ENCODE data around the gene PPFIBP2. TPM values are rescaled to one million over a fixed set of nuclear protein-coding genes. Genes with fewer than 3 reads are reported as not detected.

The PPFIBP2 gene
- total RNA-seq, 3 donors from 2014 or later: 2.6 to 5.4 (median 3.5) TPM

- peak; percentile 64 to 67 for ATAC-seq
- peaks cover 8% of the 10 kb centered on the region for H3K4me1 Mint-ChIP-seq (ENCODE audit: low read depth)
- no peak for DNase-seq
- no peaks in the 10 kb centered on the region for H3K9me3 Mint-ChIP-seq
- H3K36me3 Mint-ChIP-seq (ENCODE audit: insufficient read depth): no peaks in the 10 kb centered on the region
- H3K27me3 Mint-ChIP-seq (ENCODE audit: low read depth): peaks cover 55% of the 10 kb centered on the region
- H3K4me3 Mint-ChIP-seq: peak overlapping the region; percentile 62
These were observed 160.1 kb downstream of the PPFIBP2 start for GRCh38 chr11:7673724-7674434.

GRCh38 chr11:7675631-7676030, 161.8 kb downstream of the PPFIBP2 start:
- Mint-ChIP-seq H3K36me3 (ENCODE audit: insufficient read depth) (no peaks in the 10 kb centered on the region), H3K27me3 (ENCODE audit: low read depth) (peaks cover 66% of the 10 kb centered on the region), H3K4me1 (ENCODE audit: low read depth) (peaks cover 8% of the 10 kb centered on the region), H3K4me3 (no peak overlapping the region), H3K9me3 (no peaks in the 10 kb centered on the region)
- ATAC-seq: no peak
- DNase-seq: no peak

- H3K4me1 Mint-ChIP-seq (ENCODE audit: low read depth): peaks cover 8% of the 10 kb centered on the region
- H3K4me3 Mint-ChIP-seq: no peak overlapping the region
- DNase-seq (no peak), ATAC-seq (no peak)
- H3K27me3 Mint-ChIP-seq (ENCODE audit: low read depth): peaks cover 60% of the 10 kb centered on the region
- no peaks in the 10 kb centered on the region for H3K9me3 Mint-ChIP-seq
- H3K36me3 Mint-ChIP-seq (ENCODE audit: insufficient read depth): no peaks in the 10 kb centered on the region
These were observed 163.3 kb downstream of the PPFIBP2 start for GRCh38 chr11:7677071-7677470.

- ATAC-seq (no peak), DNase-seq (no peak)
- H3K36me3 Mint-ChIP-seq (ENCODE audit: insufficient read depth): no peaks in the 10 kb centered on the region
- no peaks in the 10 kb centered on the region for H3K9me3 Mint-ChIP-seq
- no peak overlapping the region for H3K4me3 Mint-ChIP-seq
- peaks cover 8% of the 10 kb centered on the region for H3K4me1 Mint-ChIP-seq (ENCODE audit: low read depth)
- peaks cover 53% of the 10 kb centered on the region for H3K27me3 Mint-ChIP-seq (ENCODE audit: low read depth)
These were observed 164.0 kb downstream of the PPFIBP2 start for GRCh38 chr11:7677796-7678201.

GRCh38 chr11:7683571-7683970, 169.8 kb downstream of the PPFIBP2 start:
- Mint-ChIP-seq H3K36me3 (ENCODE audit: insufficient read depth) (no peaks in the 10 kb centered on the region), H3K4me1 (ENCODE audit: low read depth) (no peaks in the 10 kb centered on the region), H3K9me3 (no peaks in the 10 kb centered on the region), H3K4me3 (no peak overlapping the region), H3K27me3 (ENCODE audit: low read depth) (peaks cover 21% of the 10 kb centered on the region)
- DNase-seq: no peak
- ATAC-seq: no peak

- Mint-ChIP-seq H3K27me3 (ENCODE audit: low read depth) (peaks cover 13% of the 10 kb centered on the region), H3K36me3 (ENCODE audit: insufficient read depth) (no peaks in the 10 kb centered on the region), H3K4me1 (ENCODE audit: low read depth) (no peaks in the 10 kb centered on the region), H3K9me3 (no peaks in the 10 kb centered on the region), H3K4me3 (no peak overlapping the region)
- DNase-seq (no peak), ATAC-seq (no peak)
These were observed 173.0 kb downstream of the PPFIBP2 start for GRCh38 chr11:7686761-7687160.

- DNase-seq: no peak
- no peak for ATAC-seq
- Mint-ChIP-seq H3K4me3 (no peak overlapping the region), H3K36me3 (ENCODE audit: insufficient read depth) (no peaks in the 10 kb centered on the region), H3K9me3 (no peaks in the 10 kb centered on the region), H3K27me3 (ENCODE audit: low read depth) (peaks cover 18% of the 10 kb centered on the region), H3K4me1 (ENCODE audit: low read depth) (no peaks in the 10 kb centered on the region)
These were observed 173.6 kb downstream of the PPFIBP2 start for GRCh38 chr11:7687386-7687785.

- Mint-ChIP-seq H3K36me3 (ENCODE audit: insufficient read depth) (no peaks in the 10 kb centered on the region), H3K4me3 (no peak overlapping the region), H3K9me3 (no peaks in the 10 kb centered on the region), H3K4me1 (ENCODE audit: low read depth) (no peaks in the 10 kb centered on the region), H3K27me3 (ENCODE audit: low read depth) (peaks cover 23% of the 10 kb centered on the region)
- DNase-seq (no peak), ATAC-seq (no peak)
These were observed 174.5 kb downstream of the PPFIBP2 start for GRCh38 chr11:7688238-7688826.

GRCh38 chr11:7689239-7689638, 175.4 kb downstream of the PPFIBP2 start:
- ATAC-seq: no peak
- H3K4me3 Mint-ChIP-seq: no peak overlapping the region
- H3K27me3 Mint-ChIP-seq (ENCODE audit: low read depth): peaks cover 32% of the 10 kb centered on the region
- no peak for DNase-seq
- no peaks in the 10 kb centered on the region for H3K36me3 Mint-ChIP-seq (ENCODE audit: insufficient read depth)
- H3K9me3 Mint-ChIP-seq: no peaks in the 10 kb centered on the region
- no peaks in the 10 kb centered on the region for H3K4me1 Mint-ChIP-seq (ENCODE audit: low read depth)

GRCh38 chr11:7690648-7691047, 176.8 kb downstream of the PPFIBP2 start:
- H3K36me3 Mint-ChIP-seq (ENCODE audit: insufficient read depth): no peaks in the 10 kb centered on the region
- H3K4me3 Mint-ChIP-seq: no peak overlapping the region
- DNase-seq (no peak), ATAC-seq (no peak)
- peaks cover 31% of the 10 kb centered on the region for H3K27me3 Mint-ChIP-seq (ENCODE audit: low read depth)
- H3K9me3 Mint-ChIP-seq: no peaks in the 10 kb centered on the region
- H3K4me1 Mint-ChIP-seq (ENCODE audit: low read depth): no peaks in the 10 kb centered on the region

GRCh38 chr11:7691759-7692350, 178.1 kb downstream of the PPFIBP2 start:
- no peaks in the 10 kb centered on the region for H3K4me1 Mint-ChIP-seq (ENCODE audit: low read depth)
- DNase-seq: no peak
- no peaks in the 10 kb centered on the region for H3K9me3 Mint-ChIP-seq
- H3K4me3 Mint-ChIP-seq: no peak overlapping the region
- H3K36me3 Mint-ChIP-seq (ENCODE audit: insufficient read depth): no peaks in the 10 kb centered on the region
- H3K27me3 Mint-ChIP-seq (ENCODE audit: low read depth): peaks cover 28% of the 10 kb centered on the region
- ATAC-seq: no peak

- DNase-seq: no peak
- H3K4me3 Mint-ChIP-seq: no peak overlapping the region
- no peaks in the 10 kb centered on the region for H3K36me3 Mint-ChIP-seq (ENCODE audit: insufficient read depth)
- H3K27me3 Mint-ChIP-seq (ENCODE audit: low read depth): peaks cover 28% of the 10 kb centered on the region
- no peaks in the 10 kb centered on the region for H3K9me3 Mint-ChIP-seq
- ATAC-seq: no peak
- no peaks in the 10 kb centered on the region for H3K4me1 Mint-ChIP-seq (ENCODE audit: low read depth)
These were observed 178.6 kb downstream of the PPFIBP2 start for GRCh38 chr11:7692426-7692825.

- DNase-seq (no peak), ATAC-seq (no peak)
- Mint-ChIP-seq H3K4me3 (no peak overlapping the region), H3K36me3 (ENCODE audit: insufficient read depth) (no peaks in the 10 kb centered on the region), H3K27me3 (ENCODE audit: low read depth) (peaks cover 29% of the 10 kb centered on the region), H3K4me1 (ENCODE audit: low read depth) (no peaks in the 10 kb centered on the region), H3K9me3 (no peaks in the 10 kb centered on the region)
These were observed 180.4 kb downstream of the PPFIBP2 start for GRCh38 chr11:7694235-7694634.

- H3K9me3 Mint-ChIP-seq: no peaks in the 10 kb centered on the region
- DNase-seq (no peak), ATAC-seq (peak; percentile 71 to 76)
- peaks cover 29% of the 10 kb centered on the region for H3K27me3 Mint-ChIP-seq (ENCODE audit: low read depth)
- no peaks in the 10 kb centered on the region for H3K36me3 Mint-ChIP-seq (ENCODE audit: insufficient read depth)
- H3K4me1 Mint-ChIP-seq (ENCODE audit: low read depth): no peaks in the 10 kb centered on the region
- H3K4me3 Mint-ChIP-seq: no peak overlapping the region
These were observed 182.6 kb downstream of the PPFIBP2 start for GRCh38 chr11:7696424-7696823.

Data from activated T-cell treated with anti-CD3 and anti-CD28 coated beads, Interleukin-2, amount 50 U/mL, for 4 hours (primary cell).